HepG2 (cell line): ENCODE data around the gene IL6R. TPM values are rescaled to one million over a fixed set of nuclear protein-coding genes. Genes with fewer than 3 reads are reported as not detected.

Experiments
- HOXD1 ChIP-seq: sonication (generic); formaldehyde crosslinking; IDR thresholded peaks from 2 replicates; pipeline ENCODE4 v1.5.0; 2020; ENCODE audit warnings: missing genetic modification reagents
- SIN3A ChIP-seq: IDR thresholded peaks from 2 replicates; pipeline ENCODE4 v1.6.1; 2011; ENCODE audit warnings: low read depth, mild to moderate bottlenecking, control low read depth, low read length, borderline replicate concordance
- SMC3 ChIP-seq: IDR thresholded peaks from 2 replicates; pipeline ENCODE4 v1.6.1; 2011; ENCODE audit warnings: low read length, improper control_type of control experiment
- SP4 ChIP-seq: sonication (generic); formaldehyde crosslinking; IDR thresholded peaks from 2 replicates; pipeline ENCODE4 v1.8.1; 2023; ENCODE audit warnings: mild to moderate bottlenecking, missing genetic modification reagents
- SYNCRIP ChIP-seq: fragments of 200-400 bp; formaldehyde crosslinking; IDR thresholded peaks from 2 replicates; pipeline ENCODE4 v1.6.1; 2018; ENCODE audit warnings: mild to moderate bottlenecking, low read depth, low read length; ENCODE audit not compliant: insufficient read depth
- TEAD3 ChIP-seq: optimal IDR thresholded peaks from 2 replicates; pipeline ENCODE3; 2016; ENCODE audit warnings: borderline replicate concordance
- YEATS2 ChIP-seq: sonication (generic); formaldehyde crosslinking; IDR thresholded peaks from 2 replicates; pipeline ENCODE4 v1.4.0; 2020; ENCODE audit warnings: missing genetic modification reagents, borderline replicate concordance
- ZBTB38 ChIP-seq: sonication (generic); formaldehyde crosslinking; IDR thresholded peaks from 2 replicates; pipeline ENCODE4 v1.5.1; 2020; ENCODE audit warnings: mild to moderate bottlenecking, missing genetic modification reagents
- ZNF17 ChIP-seq: sonication (generic); formaldehyde crosslinking; IDR thresholded peaks from 2 replicates; pipeline ENCODE4 v1.5.0; 2020; ENCODE audit warnings: mild to moderate bottlenecking, missing genetic modification reagents
- ZNF207 ChIP-seq: fragments of 450-650 bp; IDR thresholded peaks from 2 replicates; pipeline ENCODE4 v1.6.1; 2016; ENCODE audit warnings: antibody characterized with exemption, borderline replicate concordance
- ZNF329 ChIP-seq: sonication (generic); formaldehyde crosslinking; IDR thresholded peaks from 2 replicates; pipeline ENCODE4 v1.9.0; 2021; ENCODE audit warnings: low read depth, mild to moderate bottlenecking, missing genetic modification reagents
- ZNF432 ChIP-seq: sonication (generic); formaldehyde crosslinking; IDR thresholded peaks from 2 replicates; pipeline ENCODE4 v1.5.0; 2020; ENCODE audit warnings: missing genetic modification reagents, mild to moderate bottlenecking, borderline replicate concordance
- ZNF546 ChIP-seq: sonication (generic); formaldehyde crosslinking; conservative IDR thresholded peaks from 2 replicates; pipeline ENCODE4 v1.8.1; 2023; ENCODE audit warnings: mild to moderate bottlenecking, missing genetic modification reagents
- ZNF547 ChIP-seq: sonication (generic); formaldehyde crosslinking; IDR thresholded peaks from 2 replicates; pipeline ENCODE4 v1.5.1; 2020; ENCODE audit warnings: mild to moderate bottlenecking, missing genetic modification reagents
- ZNF629 ChIP-seq: sonication (generic); formaldehyde crosslinking; conservative IDR thresholded peaks from 2 replicates; pipeline ENCODE4 v1.5.0; 2020; ENCODE audit warnings: missing genetic modification reagents
- ZNF678 ChIP-seq: sonication (generic); formaldehyde crosslinking; IDR thresholded peaks from 2 replicates; pipeline ENCODE4 v1.4.0; 2020; ENCODE audit warnings: mild to moderate bottlenecking, missing genetic modification reagents
- ZNF777 ChIP-seq: sonication (generic); formaldehyde crosslinking; IDR thresholded peaks from 2 replicates; pipeline ENCODE4 v1.4.0; 2020; ENCODE audit warnings: missing genetic modification reagents
- ZNF788 ChIP-seq: sonication (generic); formaldehyde crosslinking; IDR thresholded peaks from 2 replicates; pipeline ENCODE4 v1.5.0; 2020; ENCODE audit warnings: mild to moderate bottlenecking, missing genetic modification reagents, borderline replicate concordance
- polyA plus RNA-seq, 8 experiments: library from polyadenylated mRNA; depleted of rRNA in 3 of 8; stranded (reverse) in 7 of 8; unstranded in 1 of 8; fragments of >200 nt; fragmentation: Illumina TruSeq in 4 of 8; extraction: Trizol in 4 of 8; gene quantifications; 2 replicates each; pipeline versions ENCODE4 v1.2.1 to v1.2.3, GENCODE V29; 2011 to 2016; ENCODE audit warnings: low read depth in 4 of 8, missing spikeins in 1 of 8, mixed read lengths in 1 of 8; ENCODE audit not compliant: insufficient read depth in 1 of 8
- total RNA-seq, 5 experiments: library from RNA; depleted of rRNA; stranded (reverse); fragments of >200 nt; fragmentation: Illumina TruSeq; extraction: Trizol; gene quantifications; 2 replicates each; pipeline ENCODE4 v1.2.3, GENCODE V29; 2016; ENCODE audit warnings: low read depth in 1 of 5
- TF ChIP-seq, protein P1 (sequence below): sonication (generic); formaldehyde crosslinking; conservative IDR thresholded peaks from 2 replicates; pipeline ENCODE4 v1.8.0; 2022; ENCODE audit warnings: mild to moderate bottlenecking, moderate library complexity, missing genetic modification reagents
- TF ChIP-seq, protein P2 (sequence below): IDR thresholded peaks from 2 replicates; pipeline ENCODE4 v1.6.1; 2016
- TF ChIP-seq, protein P3 (sequence below): sonication (generic); formaldehyde crosslinking; IDR thresholded peaks from 2 replicates; pipeline ENCODE4 v1.8.1; 2023; ENCODE audit warnings: mild to moderate bottlenecking, inconsistent platforms, moderate library complexity, missing genetic modification reagents, borderline replicate concordance
- TF ChIP-seq, protein P4 (sequence below): fragments of 450-650 bp; IDR thresholded peaks from 2 replicates; pipeline ENCODE4 v1.6.1; 2016
- TF ChIP-seq, protein P5 (sequence below): sonication (generic); formaldehyde crosslinking; IDR thresholded peaks from 2 replicates; pipeline ENCODE4 v1.4.0; 2020; ENCODE audit warnings: missing genetic modification reagents

The IL6R gene
- total and polyA plus RNA-seq, 2 of the 13 experiments (the other 11 are each of a cell fraction or from before 2014, with no cell fraction given), result 5.0 to 24.5 TPM

DNA sequence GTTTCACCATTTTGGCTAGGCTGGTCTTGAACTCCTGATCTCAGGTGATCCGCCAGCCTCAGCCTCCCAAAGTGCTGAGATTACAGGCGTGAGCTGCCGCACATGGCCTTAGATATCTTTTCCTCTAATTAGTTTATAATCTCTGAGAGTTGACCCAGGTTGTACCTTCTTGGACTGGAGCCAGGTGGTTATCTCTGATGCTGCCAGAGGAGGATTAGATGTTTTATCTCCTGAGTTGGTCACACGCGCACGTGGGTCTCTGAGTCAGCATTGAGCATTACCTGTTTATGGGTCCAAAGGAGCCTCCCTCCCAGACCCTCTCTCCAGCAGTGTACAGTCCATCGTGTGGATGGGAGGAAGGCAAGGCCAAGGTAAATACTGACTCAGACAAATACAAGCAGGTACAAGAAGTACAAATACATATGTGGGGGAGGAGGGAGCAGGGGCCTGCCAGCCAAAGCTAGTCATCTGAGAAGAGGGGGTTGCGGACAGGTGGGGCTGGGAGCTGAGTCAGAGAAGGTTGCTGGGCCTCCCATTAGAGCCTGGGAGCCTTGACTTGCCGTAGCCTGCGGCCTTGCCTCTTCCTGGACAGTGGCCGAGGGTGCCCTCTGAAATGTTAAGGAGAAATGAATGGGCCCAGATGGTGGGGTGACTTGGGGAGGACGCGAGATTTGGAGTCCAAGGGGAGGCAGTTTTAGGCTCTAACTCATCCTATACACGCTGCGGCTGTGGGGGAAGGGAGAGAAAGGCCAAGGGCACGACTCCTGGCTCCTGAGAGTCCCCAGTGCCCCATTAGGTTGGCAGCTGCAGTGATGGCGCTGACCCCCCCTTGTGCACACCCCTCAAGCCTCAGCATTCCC lies 13.1 kb downstream of the IL6R start (continued):
- TF ChIP-seq ZNF629 (CRISPR knock-in tag) (no peak), TEAD3 (peak; percentile 87), ZNF329 (no peak), ZNF678 (CRISPR knock-in tag) (no peak), ZNF547 (no peak), ZNF17 (CRISPR knock-in tag) (no peak), SIN3A (peak; percentile 67; the same call in 1 of the 2 replicates), ZBTB38 (CRISPR knock-in tag) (peak; percentile 49; the same call in 1 of the 2 replicates), SYNCRIP (no peak), ZNF777 (CRISPR knock-in tag) (no peak), ZNF546 (no peak), SP4 (CRISPR knock-in tag) (peak; percentile 60), ZNF788 (CRISPR knock-in tag) (peak; percentile 87), ZNF207 (no peak), SMC3 (peak; percentile 34; the same call in 1 of the 2 replicates), ZNF432 (CRISPR knock-in tag) (no peak), YEATS2 (CRISPR knock-in tag) (peak; percentile 79; the same call in 1 of the 2 replicates), HOXD1 (CRISPR knock-in tag) (0 out of 2 replicates have a peak, but pooled peaks have one; percentile 34)
- TF ChIP-seq, protein P1, sequence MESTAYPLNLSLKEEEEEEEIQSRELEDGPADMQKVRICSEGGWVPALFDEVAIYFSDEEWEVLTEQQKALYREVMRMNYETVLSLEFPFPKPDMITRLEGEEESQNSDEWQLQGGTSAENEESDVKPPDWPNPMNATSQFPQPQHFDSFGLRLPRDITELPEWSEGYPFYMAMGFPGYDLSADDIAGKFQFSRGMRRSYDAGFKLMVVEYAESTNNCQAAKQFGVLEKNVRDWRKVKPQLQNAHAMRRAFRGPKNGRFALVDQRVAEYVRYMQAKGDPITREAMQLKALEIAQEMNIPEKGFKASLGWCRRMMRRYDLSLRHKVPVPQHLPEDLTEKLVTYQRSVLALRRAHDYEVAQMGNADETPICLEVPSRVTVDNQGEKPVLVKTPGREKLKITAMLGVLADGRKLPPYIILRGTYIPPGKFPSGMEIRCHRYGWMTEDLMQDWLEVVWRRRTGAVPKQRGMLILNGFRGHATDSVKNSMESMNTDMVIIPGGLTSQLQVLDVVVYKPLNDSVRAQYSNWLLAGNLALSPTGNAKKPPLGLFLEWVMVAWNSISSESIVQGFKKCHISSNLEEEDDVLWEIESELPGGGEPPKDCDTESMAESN, result 0 out of 2 replicates have a peak, but pooled peaks have one; percentile 54
- TF ChIP-seq, protein P2, sequence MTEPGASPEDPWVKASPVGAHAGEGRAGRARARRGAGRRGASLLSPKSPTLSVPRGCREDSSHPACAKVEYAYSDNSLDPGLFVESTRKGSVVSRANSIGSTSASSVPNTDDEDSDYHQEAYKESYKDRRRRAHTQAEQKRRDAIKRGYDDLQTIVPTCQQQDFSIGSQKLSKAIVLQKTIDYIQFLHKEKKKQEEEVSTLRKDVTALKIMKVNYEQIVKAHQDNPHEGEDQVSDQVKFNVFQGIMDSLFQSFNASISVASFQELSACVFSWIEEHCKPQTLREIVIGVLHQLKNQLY (CRISPR knock-in tag), result peak; percentile 94
- TF ChIP-seq, protein P3, sequence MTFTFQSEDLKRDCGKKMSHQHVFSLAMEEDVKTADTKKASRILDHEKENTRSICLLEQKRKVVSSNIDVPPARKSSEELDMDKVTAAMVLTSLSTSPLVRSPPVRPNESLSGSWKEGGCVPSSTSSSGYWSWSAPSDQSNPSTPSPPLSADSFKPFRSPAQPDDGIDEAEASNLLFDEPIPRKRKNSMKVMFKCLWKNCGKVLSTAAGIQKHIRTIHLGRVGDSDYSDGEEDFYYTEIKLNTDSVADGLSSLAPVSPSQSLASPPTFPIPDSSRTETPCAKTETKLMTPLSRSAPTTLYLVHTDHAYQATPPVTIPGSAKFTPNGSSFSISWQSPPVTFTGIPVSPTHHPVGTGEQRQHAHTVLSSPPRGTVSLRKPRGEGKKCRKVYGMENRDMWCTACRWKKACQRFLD (CRISPR knock-in tag), result no peak
- TF ChIP-seq, protein P4, sequence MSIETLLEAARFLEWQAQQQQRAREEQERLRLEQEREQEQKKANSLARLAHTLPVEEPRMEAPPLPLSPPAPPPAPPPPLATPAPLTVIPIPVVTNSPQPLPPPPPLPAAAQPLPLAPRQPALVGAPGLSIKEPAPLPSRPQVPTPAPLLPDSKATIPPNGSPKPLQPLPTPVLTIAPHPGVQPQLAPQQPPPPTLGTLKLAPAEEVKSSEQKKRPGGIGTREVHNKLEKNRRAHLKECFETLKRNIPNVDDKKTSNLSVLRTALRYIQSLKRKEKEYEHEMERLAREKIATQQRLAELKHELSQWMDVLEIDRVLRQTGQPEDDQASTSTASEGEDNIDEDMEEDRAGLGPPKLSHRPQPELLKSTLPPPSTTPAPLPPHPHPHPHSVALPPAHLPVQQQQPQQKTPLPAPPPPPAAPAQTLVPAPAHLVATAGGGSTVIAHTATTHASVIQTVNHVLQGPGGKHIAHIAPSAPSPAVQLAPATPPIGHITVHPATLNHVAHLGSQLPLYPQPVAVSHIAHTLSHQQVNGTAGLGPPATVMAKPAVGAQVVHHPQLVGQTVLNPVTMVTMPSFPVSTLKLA, result peak; percentile 89
- TF ChIP-seq, protein P5, sequence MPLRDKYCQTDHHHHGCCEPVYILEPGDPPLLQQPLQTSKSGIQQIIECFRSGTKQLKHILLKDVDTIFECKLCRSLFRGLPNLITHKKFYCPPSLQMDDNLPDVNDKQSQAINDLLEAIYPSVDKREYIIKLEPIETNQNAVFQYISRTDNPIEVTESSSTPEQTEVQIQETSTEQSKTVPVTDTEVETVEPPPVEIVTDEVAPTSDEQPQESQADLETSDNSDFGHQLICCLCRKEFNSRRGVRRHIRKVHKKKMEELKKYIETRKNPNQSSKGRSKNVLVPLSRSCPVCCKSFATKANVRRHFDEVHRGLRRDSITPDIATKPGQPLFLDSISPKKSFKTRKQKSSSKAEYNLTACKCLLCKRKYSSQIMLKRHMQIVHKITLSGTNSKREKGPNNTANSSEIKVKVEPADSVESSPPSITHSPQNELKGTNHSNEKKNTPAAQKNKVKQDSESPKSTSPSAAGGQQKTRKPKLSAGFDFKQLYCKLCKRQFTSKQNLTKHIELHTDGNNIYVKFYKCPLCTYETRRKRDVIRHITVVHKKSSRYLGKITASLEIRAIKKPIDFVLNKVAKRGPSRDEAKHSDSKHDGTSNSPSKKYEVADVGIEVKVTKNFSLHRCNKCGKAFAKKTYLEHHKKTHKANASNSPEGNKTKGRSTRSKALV (CRISPR knock-in tag), result peak; percentile 61; the same call in 1 of the 2 replicates
